ENCODE measurements around the gene ENDOD1.

Gene ENDOD1

GRCh38 chr11:95095858-95096587 lies 6.4 kb downstream of the ENDOD1 start:
- Histone ChIP-seq H3K23ac (ENCODE audit: low read length) (no peak overlapping the region), H4K8ac (ENCODE audit: low read depth, low read length) (no peak overlapping the region), H3K4me3 (ENCODE audit: low read length) (no peak overlapping the region), H3K79me2 (ENCODE audit: control insufficient read depth, insufficient read depth, low read length) (no peaks in the 10 kb centered on the region), H2BK5ac (ENCODE audit: low read length) (no peak overlapping the region), H4K5ac (ENCODE audit: low read length) (no peak overlapping the region), H3K27ac (ENCODE audit: low read depth, low read length) (no peak overlapping the region), H3K27me3 (ENCODE audit: insufficient read depth, low read length, poor library complexity) (no peaks in the 10 kb centered on the region), H3K4ac (ENCODE audit: low read depth, low read length) (no peak overlapping the region), H2AK5ac (ENCODE audit: low read length) (no peak overlapping the region), H3K9ac (ENCODE audit: low read length) (no peak overlapping the region), H3K56ac (ENCODE audit: low read length) (no peak overlapping the region), H2BK15ac (replicated peaks; ENCODE audit: low read depth) (no peak overlapping the region), H3K4me2 (ENCODE audit: low read length) (no peak overlapping the region), H2BK120ac (ENCODE audit: low read depth, low read length) (no peak overlapping the region), H3K4me1 (ENCODE audit: control insufficient read depth, low read depth, low read length) (no peaks in the 10 kb centered on the region), H3K18ac (ENCODE audit: low read length) (no peak overlapping the region), H3K36me3 (ENCODE audit: control insufficient read depth, insufficient read depth, low read length) (no peaks in the 10 kb centered on the region), H3K79me1 (ENCODE audit: low read length) (no peaks in the 10 kb centered on the region)
- WGBS (ENCODE audit: extremely low coverage, insufficient coverage, low lambda C conversion rate), result no CpG with 5 or more reads among the region's 4 CpGs
- DNase-seq, result no peak

- WGBS (ENCODE audit: extremely low coverage, insufficient coverage, low lambda C conversion rate), result no CpG with 5 or more reads among the region's 3 CpGs
- Histone ChIP-seq H2AK5ac (ENCODE audit: low read length) (no peak overlapping the region), H4K5ac (ENCODE audit: low read length) (no peak overlapping the region), H2BK15ac (replicated peaks; ENCODE audit: low read depth) (no peak overlapping the region), H3K4ac (ENCODE audit: low read depth, low read length) (no peak overlapping the region), H3K27me3 (ENCODE audit: insufficient read depth, low read length, poor library complexity) (no peaks in the 10 kb centered on the region), H4K8ac (ENCODE audit: low read depth, low read length) (no peak overlapping the region), H3K18ac (ENCODE audit: low read length) (no peak overlapping the region), H3K56ac (ENCODE audit: low read length) (no peak overlapping the region), H3K27ac (ENCODE audit: low read depth, low read length) (no peak overlapping the region), H3K79me2 (ENCODE audit: control insufficient read depth, insufficient read depth, low read length) (no peaks in the 10 kb centered on the region), H3K4me1 (ENCODE audit: control insufficient read depth, low read depth, low read length) (no peaks in the 10 kb centered on the region), H3K4me2 (ENCODE audit: low read length) (no peak overlapping the region), H3K79me1 (ENCODE audit: low read length) (no peaks in the 10 kb centered on the region), H3K9ac (ENCODE audit: low read length) (no peak overlapping the region), H3K36me3 (ENCODE audit: control insufficient read depth, insufficient read depth, low read length) (no peaks in the 10 kb centered on the region), H3K23ac (ENCODE audit: low read length) (no peak overlapping the region), H2BK120ac (ENCODE audit: low read depth, low read length) (no peak overlapping the region), H3K4me3 (ENCODE audit: low read length) (no peak overlapping the region), H2BK5ac (ENCODE audit: low read length) (no peak overlapping the region)
- DNase-seq, result no peak
Measured at GRCh38 chr11:95097209-95097608, 7.6 kb downstream of the ENDOD1 start.

DNA sequence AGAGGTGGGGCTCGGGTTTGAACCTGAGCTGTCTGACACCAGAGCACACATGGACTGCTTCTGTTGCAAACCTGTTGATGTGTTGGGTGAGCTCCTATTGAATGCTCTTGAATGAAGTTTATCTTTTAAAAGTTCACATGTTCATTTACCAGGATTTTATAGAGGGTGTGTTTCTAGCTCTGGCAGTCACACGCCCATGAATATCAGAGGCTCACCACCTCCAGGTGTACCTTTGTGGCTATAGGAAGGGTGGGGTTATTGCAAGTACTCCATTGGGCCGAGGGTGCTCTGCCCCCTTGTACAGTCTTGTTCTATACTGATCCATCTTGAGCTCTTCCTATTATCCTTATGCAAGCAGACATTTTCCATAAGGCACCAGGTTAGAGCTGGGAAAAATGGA lies 9.2 kb downstream of the ENDOD1 start:
- Histone ChIP-seq H3K27ac (ENCODE audit: low read depth, low read length) (no peak overlapping the region), H3K79me1 (ENCODE audit: low read length) (no peaks in the 10 kb centered on the region), H4K5ac (ENCODE audit: low read length) (no peak overlapping the region), H3K36me3 (ENCODE audit: control insufficient read depth, insufficient read depth, low read length) (no peaks in the 10 kb centered on the region), H3K4me1 (ENCODE audit: control insufficient read depth, low read depth, low read length) (no peaks in the 10 kb centered on the region), H3K27me3 (ENCODE audit: insufficient read depth, low read length, poor library complexity) (no peaks in the 10 kb centered on the region), H3K23ac (ENCODE audit: low read length) (no peak overlapping the region), H2BK15ac (replicated peaks; ENCODE audit: low read depth) (no peak overlapping the region), H2BK5ac (ENCODE audit: low read length) (no peak overlapping the region), H3K18ac (ENCODE audit: low read length) (no peak overlapping the region), H2AK5ac (ENCODE audit: low read length) (no peak overlapping the region), H3K4me3 (ENCODE audit: low read length) (no peak overlapping the region), H2BK120ac (ENCODE audit: low read depth, low read length) (no peak overlapping the region), H3K9ac (ENCODE audit: low read length) (no peak overlapping the region), H3K79me2 (ENCODE audit: control insufficient read depth, insufficient read depth, low read length) (no peaks in the 10 kb centered on the region), H4K8ac (ENCODE audit: low read depth, low read length) (no peak overlapping the region), H3K56ac (ENCODE audit: low read length) (no peak overlapping the region), H3K4me2 (ENCODE audit: low read length) (no peak overlapping the region), H3K4ac (ENCODE audit: low read depth, low read length) (no peak overlapping the region)
- DNase-seq, result no peak
- no CpG with 5 or more reads among the region's 3 CpGs for WGBS (ENCODE audit: extremely low coverage, insufficient coverage, low lambda C conversion rate)

- Histone ChIP-seq H3K9ac (ENCODE audit: low read length) (no peak overlapping the region), H2BK120ac (ENCODE audit: low read depth, low read length) (no peak overlapping the region), H3K4me3 (ENCODE audit: low read length) (no peak overlapping the region), H3K79me1 (ENCODE audit: low read length) (no peaks in the 10 kb centered on the region), H2BK5ac (ENCODE audit: low read length) (no peak overlapping the region), H3K4ac (ENCODE audit: low read depth, low read length) (no peak overlapping the region), H3K56ac (ENCODE audit: low read length) (no peak overlapping the region), H4K5ac (ENCODE audit: low read length) (no peak overlapping the region), H2AK5ac (ENCODE audit: low read length) (no peak overlapping the region), H3K79me2 (ENCODE audit: control insufficient read depth, insufficient read depth, low read length) (no peaks in the 10 kb centered on the region), H3K18ac (ENCODE audit: low read length) (no peak overlapping the region), H3K27me3 (ENCODE audit: insufficient read depth, low read length, poor library complexity) (no peaks in the 10 kb centered on the region), H4K8ac (ENCODE audit: low read depth, low read length) (no peak overlapping the region), H3K23ac (ENCODE audit: low read length) (no peak overlapping the region), H3K4me1 (ENCODE audit: control insufficient read depth, low read depth, low read length) (no peaks in the 10 kb centered on the region), H2BK15ac (replicated peaks; ENCODE audit: low read depth) (no peak overlapping the region), H3K4me2 (ENCODE audit: low read length) (no peak overlapping the region), H3K27ac (ENCODE audit: low read depth, low read length) (no peak overlapping the region), H3K36me3 (ENCODE audit: control insufficient read depth, insufficient read depth, low read length) (no peaks in the 10 kb centered on the region)
- peak; percentile 71 for DNase-seq
- no CpG with 5 or more reads among the region's 4 CpGs for WGBS (ENCODE audit: extremely low coverage, insufficient coverage, low lambda C conversion rate)
Measured at GRCh38 chr11:95100191-95100648, 10.6 kb downstream of the ENDOD1 start.

GRCh38 chr11:95100856-95101507 lies 11.3 kb downstream of the ENDOD1 start:
- Histone ChIP-seq H4K5ac (ENCODE audit: low read length) (no peak overlapping the region), H2BK5ac (ENCODE audit: low read length) (no peak overlapping the region), H2BK15ac (replicated peaks; ENCODE audit: low read depth) (no peak overlapping the region), H3K4me1 (ENCODE audit: control insufficient read depth, low read depth, low read length) (no peaks in the 10 kb centered on the region), H3K27ac (ENCODE audit: low read depth, low read length) (no peak overlapping the region), H3K79me1 (ENCODE audit: low read length) (no peaks in the 10 kb centered on the region), H2AK5ac (ENCODE audit: low read length) (no peak overlapping the region), H3K4ac (ENCODE audit: low read depth, low read length) (no peak overlapping the region), H3K4me2 (ENCODE audit: low read length) (no peak overlapping the region), H3K56ac (ENCODE audit: low read length) (no peak overlapping the region), H3K18ac (ENCODE audit: low read length) (no peak overlapping the region), H3K9ac (ENCODE audit: low read length) (no peak overlapping the region), H4K8ac (ENCODE audit: low read depth, low read length) (no peak overlapping the region), H3K23ac (ENCODE audit: low read length) (no peak overlapping the region), H2BK120ac (ENCODE audit: low read depth, low read length) (no peak overlapping the region), H3K4me3 (ENCODE audit: low read length) (no peak overlapping the region), H3K27me3 (ENCODE audit: insufficient read depth, low read length, poor library complexity) (no peaks in the 10 kb centered on the region), H3K79me2 (ENCODE audit: control insufficient read depth, insufficient read depth, low read length) (no peaks in the 10 kb centered on the region), H3K36me3 (ENCODE audit: control insufficient read depth, insufficient read depth, low read length) (no peaks in the 10 kb centered on the region)
- WGBS (ENCODE audit: extremely low coverage, insufficient coverage, low lambda C conversion rate), result no CpG with 5 or more reads among the region's 6 CpGs
- DNase-seq, result no peak

Measured in mesendoderm (in vitro differentiated cells).